HG02840 (cell line): ENCODE results near the gene MEGF11.

Experiments used
- ATAC-seq: cut with Tn5 transposase; IDR thresholded peaks from one replicate; pipeline ENCODE4 v1.9.1; 2021; ENCODE audit warnings: mild to moderate bottlenecking, moderate library complexity, moderate number of reproducible peaks; ENCODE audit not compliant: unreplicated experiment, low FRiP score

The MEGF11 gene

DNA sequence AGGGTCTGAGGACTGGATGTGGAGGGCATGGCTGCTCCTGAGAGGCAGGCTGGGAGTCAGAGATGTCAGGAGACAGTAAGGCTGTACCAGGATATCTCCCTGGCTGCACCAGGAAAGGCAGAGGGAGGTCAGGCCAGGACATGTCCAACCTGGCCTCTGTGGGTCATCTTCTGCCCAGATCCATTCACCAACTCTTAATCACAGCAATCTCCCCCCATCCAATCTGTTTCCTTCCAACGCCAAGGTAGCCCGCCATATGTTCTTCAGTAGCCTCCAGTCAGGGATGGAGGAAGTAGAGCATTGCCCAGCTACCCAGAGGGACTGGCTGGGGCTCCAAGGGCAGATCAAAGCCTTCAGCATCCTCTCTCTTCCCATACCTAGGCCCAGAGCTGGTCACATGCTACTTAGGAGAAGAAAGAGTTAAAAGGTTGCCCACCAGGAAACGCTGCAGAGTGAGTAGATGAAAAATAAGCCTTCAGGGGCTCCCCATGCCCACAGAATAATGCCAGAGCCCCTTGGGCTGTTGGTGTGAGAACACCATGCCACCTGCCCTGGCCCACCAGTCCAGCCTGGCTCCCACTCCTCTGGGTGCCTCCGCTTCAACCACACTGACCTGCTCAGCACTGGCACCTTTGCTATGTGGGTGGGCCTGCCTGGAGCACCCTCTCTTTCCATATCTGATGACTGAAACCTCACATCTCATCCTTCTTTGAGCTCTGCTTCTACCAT, 176.8 kb downstream of the MEGF11 start:
- ATAC-seq, result no peak

DNA sequence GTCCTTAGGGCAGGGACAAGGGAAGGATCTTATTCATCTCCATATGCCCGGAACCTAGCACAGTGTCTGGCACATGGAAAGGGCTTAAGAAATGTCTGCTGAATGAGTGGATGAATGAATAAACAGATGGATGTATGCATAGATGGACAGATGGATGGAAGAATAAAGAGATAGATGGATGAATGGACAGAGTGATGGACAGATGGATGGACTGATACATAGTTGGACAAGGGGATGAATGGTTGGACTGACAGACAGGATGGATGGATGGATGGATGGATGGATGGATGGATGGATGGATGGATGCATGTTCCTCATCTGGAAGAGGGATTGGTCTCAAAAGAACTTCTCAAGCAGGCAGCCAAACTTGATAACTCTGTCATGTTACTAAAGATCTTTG, 177.6 kb downstream of the MEGF11 start:
- ATAC-seq, result no peak

DNA sequence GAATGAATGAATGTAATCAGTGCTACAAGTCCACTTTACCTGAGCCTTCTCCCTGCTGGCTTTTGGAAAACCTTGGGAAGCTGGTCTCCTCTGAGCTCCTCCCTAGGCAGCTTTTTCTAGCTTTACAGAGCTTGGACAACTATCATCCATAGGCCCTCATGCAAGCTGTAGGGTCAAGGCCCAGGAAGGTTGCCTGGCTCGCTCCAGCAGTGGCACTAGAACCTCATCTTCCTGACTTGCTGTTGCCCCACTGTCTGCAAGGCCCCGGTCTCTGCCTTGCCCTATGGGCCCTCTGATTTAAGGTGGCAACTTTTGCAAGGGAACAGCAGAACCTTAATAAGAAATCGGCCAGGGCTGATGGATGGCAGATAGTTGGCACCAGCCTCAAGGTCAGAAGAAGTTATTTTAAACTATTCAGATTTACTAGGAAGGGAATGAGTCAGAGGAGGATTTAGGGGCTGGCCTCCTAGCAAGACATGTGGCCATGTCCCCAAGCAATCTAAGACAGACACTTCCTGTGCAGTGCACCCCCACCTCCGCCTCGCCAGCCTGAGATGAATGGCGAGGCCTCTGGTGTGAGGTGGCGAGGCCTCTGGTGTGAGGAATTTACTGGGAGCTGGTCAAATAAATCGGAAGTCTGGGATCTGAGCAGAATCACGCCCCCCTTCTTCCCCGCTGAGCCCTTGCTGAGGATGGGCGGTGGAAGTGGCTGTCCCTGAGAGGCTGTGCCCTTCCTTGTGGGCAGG, 180.8 kb downstream of the MEGF11 start:
- ATAC-seq, result no peak

DNA sequence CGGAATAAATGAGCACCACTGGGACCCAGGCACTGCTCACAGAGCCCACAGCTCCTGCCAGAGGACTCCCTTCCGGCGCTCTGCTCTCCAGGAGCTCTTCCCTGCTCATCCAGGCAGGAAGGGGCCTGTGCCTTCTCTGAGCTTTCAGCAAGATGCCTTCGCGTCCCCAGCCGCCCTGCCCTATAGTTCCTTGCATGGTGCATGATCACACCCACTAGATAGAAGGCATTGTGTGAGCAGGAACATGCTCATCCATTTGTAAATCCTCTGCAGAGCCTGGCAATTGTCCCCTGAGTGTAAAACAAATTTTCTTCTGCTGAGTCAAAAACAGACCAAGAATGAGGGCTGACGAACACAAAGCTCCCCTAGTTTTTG, 181.6 kb downstream of the MEGF11 start:
- no peak for ATAC-seq

DNA sequence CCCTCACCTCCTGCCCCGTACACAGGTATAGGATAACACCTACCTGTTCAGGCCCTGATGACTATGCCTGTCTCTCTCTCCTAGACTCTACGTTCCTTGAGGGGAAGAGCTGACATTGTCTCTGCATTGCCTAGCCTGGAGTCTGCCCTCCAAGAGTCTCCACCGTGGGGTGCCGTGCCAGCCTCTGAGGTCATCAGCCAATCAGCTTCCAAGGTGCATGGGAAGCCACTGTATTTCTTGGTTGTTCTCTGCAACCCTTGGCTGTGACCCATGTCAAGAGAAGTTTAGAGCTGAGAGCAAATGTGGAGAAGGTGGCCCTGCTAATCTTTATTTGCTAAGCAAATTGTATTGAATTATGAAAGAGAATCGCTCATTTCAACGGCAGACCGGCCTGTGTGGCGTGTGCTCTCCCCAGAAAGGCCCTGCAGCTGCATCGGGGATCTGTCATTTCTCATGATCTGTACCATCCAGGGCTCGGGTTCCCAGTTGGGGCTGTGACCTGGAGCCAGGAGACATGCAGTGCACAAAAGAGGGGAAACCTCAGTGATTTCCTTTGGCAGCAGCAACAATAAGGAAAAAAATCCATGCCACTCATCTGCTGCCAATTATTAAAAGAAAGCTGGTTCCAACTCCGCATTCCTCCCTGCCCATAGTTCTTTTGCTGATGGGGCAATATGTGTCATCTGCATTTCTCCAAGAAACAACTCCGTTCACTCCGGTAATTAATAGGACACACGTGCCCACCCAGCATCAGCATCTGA, 182.2 kb downstream of the MEGF11 start:
- no peak for ATAC-seq

DNA sequence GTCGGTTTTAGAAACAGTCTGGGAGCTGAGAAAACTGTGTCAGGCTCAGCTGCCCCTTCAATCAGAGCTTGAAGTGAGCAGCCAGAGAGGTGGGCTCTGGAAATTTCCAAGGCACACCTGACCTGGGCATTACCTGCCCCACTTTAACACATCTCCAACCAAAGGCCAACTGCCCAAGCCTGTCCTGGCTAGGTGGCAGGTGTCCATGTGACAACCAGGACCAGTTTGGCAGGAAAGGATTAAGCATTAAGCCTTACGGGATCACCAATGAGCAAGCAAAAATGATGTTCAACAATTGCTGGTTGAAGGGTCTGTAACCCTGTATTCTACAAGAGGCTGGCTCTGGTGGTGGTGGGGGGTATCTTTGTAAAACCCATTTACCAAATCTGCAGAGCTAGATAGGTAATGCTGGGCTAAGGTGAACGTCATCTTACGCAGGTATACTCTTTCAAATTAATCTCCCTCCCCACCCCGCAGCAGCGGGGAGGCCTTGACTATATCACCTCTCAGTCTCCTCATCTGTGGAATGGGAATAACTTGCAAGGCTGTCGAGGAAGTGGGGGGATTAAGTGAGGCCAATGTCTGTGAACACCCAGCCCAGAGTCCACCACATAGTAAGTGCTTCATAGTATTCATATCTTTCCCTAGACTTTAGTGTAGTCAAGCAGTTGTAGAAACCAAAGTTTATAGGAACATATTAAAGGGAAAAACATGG, 183.2 kb downstream of the MEGF11 start:
- ATAC-seq, result no peak

DNA sequence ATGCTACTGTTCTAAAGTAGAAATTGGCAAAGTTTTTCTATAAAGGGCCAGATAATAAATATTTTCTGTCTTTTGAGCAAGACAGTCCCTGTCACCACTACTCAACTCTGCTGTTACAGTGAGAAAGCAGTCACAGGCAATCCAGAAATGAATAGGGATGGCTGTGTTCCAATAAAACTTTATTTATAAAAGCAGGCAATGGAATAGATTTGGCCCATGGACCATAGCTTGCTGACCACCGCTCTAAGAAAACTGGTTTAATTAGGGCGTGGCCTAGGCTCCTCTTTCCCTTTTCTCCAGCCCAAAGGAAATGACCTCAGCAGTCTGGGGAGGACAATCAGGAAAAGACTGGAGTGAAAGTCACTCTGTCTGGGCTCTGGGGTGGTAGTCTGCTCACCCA, 183.8 kb downstream of the MEGF11 start:
- no peak for ATAC-seq

DNA sequence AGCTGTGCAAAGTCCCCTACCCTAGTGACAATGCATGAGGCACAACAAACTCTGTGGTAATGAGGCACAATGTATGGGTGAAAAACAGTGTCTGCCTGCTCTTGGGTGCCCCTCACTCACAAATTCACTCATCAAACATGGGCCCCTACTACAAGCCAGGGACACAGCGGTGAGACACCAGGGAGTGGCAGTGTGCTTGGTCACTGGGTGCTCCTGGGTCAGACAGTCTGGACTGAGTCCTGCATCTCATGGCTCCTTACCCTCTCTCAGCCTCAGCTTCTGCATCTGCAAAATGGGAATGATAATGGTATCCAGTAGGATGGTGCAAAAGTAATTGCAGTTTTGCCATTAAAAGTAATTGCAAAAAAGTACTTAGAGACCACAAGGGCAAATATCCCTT, 184.7 kb downstream of the MEGF11 start:
- ATAC-seq, result no peak

DNA sequence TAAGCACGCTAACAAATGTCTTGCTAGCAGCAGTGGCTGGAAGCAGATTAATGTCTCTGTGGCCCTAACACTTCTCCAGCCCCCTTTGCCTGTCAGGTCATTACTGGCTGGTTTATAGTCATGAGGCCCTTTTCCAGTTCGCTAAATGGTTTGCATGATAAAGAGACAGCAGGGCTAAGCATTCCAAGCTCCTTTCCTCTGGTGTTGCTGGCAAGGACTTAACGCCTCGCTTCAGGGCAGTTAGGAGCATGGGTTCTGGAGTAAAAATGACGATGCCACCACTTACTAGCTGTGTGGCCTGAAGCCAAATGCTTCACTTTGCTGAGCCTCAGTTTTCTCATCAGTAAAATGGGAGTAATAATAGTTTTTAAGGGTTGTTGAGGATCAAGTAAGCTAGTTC, 185.9 kb downstream of the MEGF11 start:
- no peak for ATAC-seq

DNA sequence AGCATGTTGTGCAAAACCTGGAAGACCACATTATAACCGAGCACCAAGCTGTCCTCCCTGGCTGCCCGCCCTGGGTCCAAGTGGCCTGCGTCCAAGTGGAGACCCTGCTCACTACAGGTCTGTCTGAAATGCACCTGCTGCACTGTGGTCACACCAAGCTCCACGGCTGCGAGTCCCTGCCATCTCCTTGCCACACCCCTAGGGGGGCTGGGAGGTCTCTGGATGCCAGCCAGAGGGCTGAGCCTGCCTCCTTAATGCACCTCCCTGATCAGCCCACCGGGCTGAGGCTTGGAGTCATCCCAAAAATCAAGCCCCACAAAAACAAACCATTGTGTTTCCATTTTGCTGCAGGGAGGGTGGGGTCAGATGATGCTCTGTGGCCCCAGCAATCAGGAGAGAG, 187.1 kb downstream of the MEGF11 start:
- no peak for ATAC-seq

DNA sequence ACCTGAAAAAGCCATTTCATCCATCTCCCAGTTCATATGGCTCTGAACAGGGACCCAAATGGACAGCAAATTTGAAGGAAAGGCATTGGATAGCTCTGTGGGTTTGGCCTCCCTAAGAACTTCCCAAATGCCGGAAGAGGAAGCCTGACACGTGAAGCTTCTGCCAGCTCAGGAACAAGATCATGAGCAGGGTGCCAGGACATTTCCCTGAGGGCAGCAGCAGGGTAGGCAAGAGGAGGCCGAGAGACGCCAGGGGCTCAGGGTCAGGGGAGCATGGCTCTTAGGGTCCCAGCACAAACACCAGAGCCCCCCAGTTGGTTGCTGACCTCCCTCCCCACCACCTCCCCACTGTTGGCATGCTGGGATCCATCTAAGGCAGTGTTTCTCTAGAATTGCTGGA, 187.5 kb downstream of the MEGF11 start:
- no peak for ATAC-seq

DNA sequence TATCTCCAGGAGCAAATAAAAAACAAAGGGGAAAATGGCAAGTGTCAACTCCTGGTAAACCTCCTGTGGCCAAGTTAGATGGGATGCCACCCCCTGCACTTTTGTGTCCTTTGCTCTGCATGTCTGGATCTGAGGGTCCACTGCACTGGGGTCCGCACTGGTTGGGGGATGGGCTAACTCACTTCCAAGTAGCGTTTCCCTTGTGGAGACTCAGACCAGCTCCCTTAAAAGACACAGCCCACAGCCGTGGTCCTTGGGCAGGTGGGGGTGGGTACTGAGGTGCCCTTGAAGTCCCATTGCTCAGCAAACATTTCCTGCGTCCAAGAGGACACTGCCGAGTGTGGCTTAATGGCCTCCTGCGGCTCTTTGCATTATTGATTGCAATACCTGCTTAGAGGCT, 188.2 kb downstream of the MEGF11 start:
- ATAC-seq, result no peak

DNA sequence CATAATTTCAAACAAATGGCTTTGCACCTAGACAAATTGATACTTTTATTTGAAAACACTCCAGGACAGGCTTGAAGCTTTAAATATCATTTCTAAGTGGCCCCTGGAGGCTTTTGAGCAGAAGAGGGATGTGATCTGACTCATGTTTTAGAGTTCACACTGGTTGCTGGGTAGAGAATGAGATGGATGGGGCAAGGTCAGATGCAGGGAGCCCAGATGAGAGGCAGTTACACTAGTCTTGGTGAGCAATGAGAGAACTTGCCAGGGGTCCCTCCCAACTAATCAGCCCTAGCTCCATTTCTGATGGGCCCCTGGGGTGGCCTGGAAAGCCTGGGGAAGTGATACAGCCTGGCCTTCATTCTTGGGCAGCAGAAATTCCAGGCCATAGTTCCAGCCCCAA, 190.4 kb downstream of the MEGF11 start:
- no peak for ATAC-seq

DNA sequence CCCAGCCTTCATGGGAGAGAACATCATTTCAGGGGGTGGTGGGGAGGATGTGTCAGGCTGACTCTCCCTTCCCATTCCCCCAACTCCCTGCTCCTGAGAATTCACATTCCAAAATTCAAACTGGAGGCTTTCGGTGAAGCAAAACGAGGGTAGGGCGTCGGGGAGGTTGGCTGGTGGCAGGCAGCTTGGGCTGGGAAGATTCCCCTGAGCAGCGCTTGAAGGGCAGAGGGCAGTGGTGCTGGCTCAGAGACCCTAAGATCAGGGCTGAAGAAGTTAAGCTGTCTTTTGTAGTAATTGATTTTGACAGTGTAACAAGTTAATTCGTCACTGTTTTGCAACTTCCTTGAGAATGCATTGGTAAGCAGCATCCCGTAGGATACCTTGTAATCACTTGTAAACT, 196.5 kb downstream of the MEGF11 start:
- no peak for ATAC-seq

DNA sequence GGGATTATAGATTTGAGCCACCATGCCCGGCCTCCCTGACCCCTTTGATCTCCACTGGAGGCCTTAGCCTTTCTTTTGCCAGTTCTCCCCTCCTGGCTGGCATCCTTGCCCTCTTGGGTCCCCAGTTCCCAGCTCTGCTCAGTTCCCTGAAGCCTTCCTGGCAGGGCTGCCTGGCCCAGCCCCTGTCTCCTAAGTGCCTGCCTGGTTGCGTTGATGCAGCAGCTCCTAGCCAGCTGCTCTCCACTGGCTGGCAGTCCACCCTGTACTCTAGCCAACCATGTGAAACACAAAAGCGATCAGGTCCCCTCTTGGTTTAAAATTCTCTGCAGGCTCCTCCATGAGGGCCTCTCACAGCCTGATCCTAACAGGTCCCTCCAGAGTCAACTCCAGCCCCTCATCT, 199.6 kb downstream of the MEGF11 start:
- no peak for ATAC-seq

DNA sequence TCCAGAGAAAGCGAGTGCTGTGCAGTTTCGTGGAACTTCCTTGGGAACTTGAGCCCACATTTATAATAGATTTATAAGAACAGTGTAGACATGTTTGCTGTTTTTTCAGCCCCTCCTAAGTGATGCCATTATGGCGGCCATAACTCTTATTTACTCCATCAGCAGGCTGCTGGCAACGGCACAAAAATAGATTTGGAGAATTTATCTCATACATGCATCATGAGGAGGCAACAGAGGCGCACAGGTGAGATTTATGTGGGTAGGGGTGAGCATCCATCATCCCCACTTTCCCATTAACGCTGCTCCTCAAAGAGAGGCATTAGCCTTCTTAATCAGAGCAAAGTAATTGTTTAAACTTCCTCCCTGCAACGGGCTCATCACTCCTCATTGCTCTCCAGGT, 201.7 kb downstream of the MEGF11 start:
- no peak for ATAC-seq

DNA sequence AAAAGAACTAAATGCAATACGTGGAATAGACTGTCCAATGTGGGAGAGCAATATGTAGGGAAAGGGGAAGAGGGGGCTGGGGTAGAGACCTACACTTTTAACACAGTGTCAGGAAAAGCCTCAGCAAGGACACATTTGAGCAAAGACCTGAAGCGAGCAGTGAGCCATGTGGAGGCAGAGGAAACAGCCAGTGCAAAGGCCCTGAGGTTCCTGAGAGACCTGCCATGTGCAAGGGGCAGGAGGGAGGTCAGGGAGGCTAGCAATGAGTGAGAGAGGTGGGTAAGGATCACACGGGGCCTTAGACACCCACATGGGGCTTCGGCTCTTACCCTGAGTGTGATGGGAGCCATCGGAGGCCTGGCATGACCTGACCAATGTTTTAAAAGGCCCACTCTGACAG, 203.3 kb downstream of the MEGF11 start:
- no peak for ATAC-seq

DNA sequence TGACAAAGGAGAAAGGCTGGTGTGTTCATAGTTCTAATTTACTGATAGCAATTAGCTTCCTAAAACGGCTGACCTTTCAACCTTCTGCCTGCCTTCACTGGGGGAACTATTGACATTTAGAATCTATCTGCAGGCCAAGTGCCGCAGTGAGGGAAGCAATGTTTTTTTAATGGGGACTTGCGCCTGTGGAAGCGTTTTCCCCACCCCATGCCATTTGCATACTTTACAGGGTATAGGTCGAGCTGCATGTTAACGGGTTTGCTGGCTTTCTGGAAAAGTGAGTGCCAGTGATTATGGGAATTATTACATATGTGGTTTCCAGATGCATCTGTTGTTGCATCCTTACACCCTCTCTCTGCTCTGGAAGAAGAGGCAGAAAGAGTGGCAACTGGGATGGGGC, 204.2 kb downstream of the MEGF11 start:
- no peak for ATAC-seq

DNA sequence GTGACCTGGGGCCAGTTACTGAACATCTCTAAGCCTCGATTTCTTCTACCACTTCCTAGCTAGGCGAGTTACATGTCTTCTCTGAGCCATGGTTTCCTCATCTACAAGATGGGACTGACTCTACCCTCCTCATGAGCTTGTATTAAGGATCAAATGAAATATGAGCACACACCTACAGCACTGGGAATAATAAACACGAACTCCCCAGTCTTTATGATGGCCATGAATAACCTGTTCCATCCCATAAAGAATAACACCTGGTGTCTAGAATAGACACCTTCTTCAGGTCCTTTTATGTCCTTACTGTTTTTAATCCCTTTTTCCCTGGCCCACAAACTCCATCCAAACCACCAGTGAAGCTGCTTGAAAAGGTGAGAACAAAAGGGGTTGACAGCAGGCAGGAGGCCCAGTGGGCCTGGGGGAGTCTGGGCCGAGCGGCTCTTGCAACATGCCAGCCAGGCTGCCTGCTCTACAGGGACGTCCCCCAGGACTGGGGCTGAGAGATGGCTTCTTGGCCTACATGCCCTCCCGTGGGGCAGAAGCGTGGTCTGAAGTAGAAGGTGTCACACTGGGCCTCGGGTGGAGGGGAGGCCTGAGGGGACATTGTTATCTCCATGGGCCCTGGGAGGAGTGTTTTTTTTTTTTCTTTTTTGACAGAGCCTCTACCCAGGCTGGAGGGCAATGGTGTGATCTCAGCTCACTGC, 206.1 kb downstream of the MEGF11 start:
- no peak for ATAC-seq

DNA sequence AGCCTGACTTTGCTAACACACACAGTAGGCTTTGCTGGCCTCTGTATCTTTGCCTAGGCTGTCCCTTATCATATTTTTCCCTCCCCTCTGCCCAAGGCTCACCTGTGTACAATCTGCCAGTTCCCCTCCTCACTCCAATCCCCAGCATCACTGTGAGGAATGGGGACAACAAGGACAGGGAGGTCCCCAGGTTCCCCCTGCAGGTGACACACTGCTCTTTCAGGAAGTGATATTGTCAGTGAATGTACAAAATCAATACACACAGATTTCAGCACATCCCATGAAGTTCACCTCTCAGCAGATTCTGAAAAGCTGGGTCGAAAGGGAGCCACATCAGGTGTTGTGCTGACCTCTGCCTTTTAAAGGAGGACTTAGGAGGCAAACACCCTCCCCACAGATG, 206.8 kb downstream of the MEGF11 start:
- ATAC-seq, result no peak
